GM21737 (cell line): Measurements from ENCODE around the gene PHYHD1.

ENCODE experiments used
- ATAC-seq: cut with Tn5 transposase; IDR thresholded peaks from one replicate; pipeline ENCODE4 v1.9.1; 2021; ENCODE audit warnings: mild to moderate bottlenecking, moderate library complexity; ENCODE audit not compliant: unreplicated experiment

PHYHD1 gene

GRCh38 chr9:128899566-128900322, 21.0 kb upstream of the PHYHD1 start:
- no peak for ATAC-seq

GRCh38 chr9:128901379-128901778, 19.4 kb upstream of the PHYHD1 start:
- ATAC-seq: no peak

- ATAC-seq: no peak
Measured at GRCh38 chr9:128901822-128902221, 19.0 kb upstream of the PHYHD1 start.

- peak; percentile 80 for ATAC-seq
Measured at GRCh38 chr9:128902351-128903078, 18.3 kb upstream of the PHYHD1 start.

- ATAC-seq: no peak
Measured at GRCh38 chr9:128903079-128903461, 17.7 kb upstream of the PHYHD1 start.

- ATAC-seq: no peak
Measured at GRCh38 chr9:128903871-128904620, 16.7 kb upstream of the PHYHD1 start.

GRCh38 chr9:128905964-128906363, 14.8 kb upstream of the PHYHD1 start:
- ATAC-seq: no peak

- ATAC-seq: no peak
Measured at GRCh38 chr9:128906741-128907140, 14.0 kb upstream of the PHYHD1 start.

- ATAC-seq: no peak
Measured at GRCh38 chr9:128908372-128908771, 12.4 kb upstream of the PHYHD1 start.

GRCh38 chr9:128909859-128910258, 10.9 kb upstream of the PHYHD1 start:
- ATAC-seq: no peak

GRCh38 chr9:128910906-128911305, 9.9 kb upstream of the PHYHD1 start:
- ATAC-seq: no peak

GRCh38 chr9:128911529-128912035, 9.2 kb upstream of the PHYHD1 start:
- no peak for ATAC-seq

- no peak for ATAC-seq
Measured at GRCh38 chr9:128912270-128912853, 8.4 kb upstream of the PHYHD1 start.

GRCh38 chr9:128913048-128913900, 7.5 kb upstream of the PHYHD1 start:
- no peak for ATAC-seq

- no peak for ATAC-seq
Measured at GRCh38 chr9:128913995-128914772, 6.6 kb upstream of the PHYHD1 start.

- ATAC-seq: no peak
Measured at GRCh38 chr9:128916204-128916603, 4.6 kb upstream of the PHYHD1 start.

- no peak for ATAC-seq
Measured at GRCh38 chr9:128916745-128917144, 4.0 kb upstream of the PHYHD1 start.

- no peak for ATAC-seq
Measured at GRCh38 chr9:128917151-128917849, 3.5 kb upstream of the PHYHD1 start.

- ATAC-seq: no peak
Measured at GRCh38 chr9:128918921-128919320, 1.9 kb upstream of the PHYHD1 start.
